ENCODE measurements around the gene BCR. TPM values are rescaled to one million over a fixed set of nuclear protein-coding genes. Genes with fewer than 3 reads are reported as not detected.
"Not testable (repeated sequence)": the region's sequence is repeated elsewhere in the genome, so short reads cannot be mapped to it uniquely, and the experiment has no call there.

BCR gene
- polyA plus RNA-seq, 1 donor (not counting 4 experiments of a cell fraction or from before 2014, with no cell fraction given), result 25.8 TPM

DNA sequence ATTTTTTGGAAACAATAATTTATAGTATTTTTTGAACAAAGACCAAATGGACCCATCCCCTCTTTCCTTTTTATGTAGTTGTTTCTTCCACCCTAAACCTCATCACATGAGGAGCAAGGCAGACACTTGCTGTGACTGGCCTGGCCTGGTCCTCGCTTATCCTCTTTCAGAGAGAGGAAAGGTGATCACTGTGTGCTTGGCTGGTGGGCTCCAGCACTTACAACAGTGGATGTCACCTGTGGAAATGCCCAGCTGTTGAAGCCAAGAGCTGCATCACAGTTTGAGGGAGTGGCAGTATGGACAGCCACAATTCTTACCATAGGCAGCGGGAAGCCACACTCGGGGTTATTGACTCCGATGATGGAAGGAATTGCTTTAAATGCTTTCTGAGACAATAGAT is 185.7 kb downstream of the BCR start:
- no peak overlapping the region for H3K27ac ChIP-seq (ENCODE audit: control insufficient read depth, insufficient read depth, low read length)
- dilution Hi-C loops (cut with MboI; ENCODE audit: extremely low pct_ligation_motif_present, low sequenced_read_pairs), result no loop called here

DNA sequence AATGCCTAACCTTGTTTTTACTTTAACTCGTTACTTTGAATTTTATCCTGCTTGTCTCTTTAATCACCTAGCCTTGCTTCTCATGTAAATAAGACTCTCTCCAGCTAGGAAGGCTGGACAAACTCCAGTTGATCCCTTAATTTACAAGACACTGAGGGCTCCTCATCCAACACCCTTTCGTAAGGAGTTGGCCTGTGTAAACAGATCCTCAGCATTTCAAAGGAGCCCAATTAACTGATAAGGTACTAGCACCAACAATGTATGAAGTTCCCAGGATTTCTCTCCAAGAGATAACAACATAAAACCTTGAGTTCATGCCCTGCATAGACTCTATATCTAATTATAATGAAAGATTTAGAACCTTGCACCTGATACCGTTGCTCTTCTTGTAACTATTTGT is 186.9 kb downstream of the BCR start:
- FAIRE-seq; DNase-seq (ENCODE audit: low read depth, low spot score); H3K4me2 ChIP-seq (ENCODE audit: control insufficient read depth, extremely low read depth, insufficient read depth, low read depth, low read length); H3K27ac ChIP-seq (ENCODE audit: control insufficient read depth, insufficient read depth, low read length); H3K9me3 ChIP-seq (ENCODE audit: control insufficient read depth, low read depth, low read length); H3K36me3 ChIP-seq (ENCODE audit: control insufficient read depth in 2 of 2, extremely low read depth in 1 of 2, insufficient read depth in 2 of 2, low read length in 2 of 2); H2AFZ ChIP-seq (ENCODE audit: control insufficient read depth, low read length); H3K79me2 ChIP-seq (ENCODE audit: control insufficient read depth, insufficient read depth, low read length); dilution Hi-C loops (cut with MboI; ENCODE audit: extremely low pct_ligation_motif_present, low sequenced_read_pairs); H3K9ac ChIP-seq (ENCODE audit: control insufficient read depth, extremely low read depth, insufficient read depth, low read length); H3K9me1 ChIP-seq (ENCODE audit: control insufficient read depth, extremely low read depth, insufficient read depth, low read length); H4K20me1 ChIP-seq (ENCODE audit: control insufficient read depth, extremely low read depth, insufficient read depth, low read length); H3K4me1 ChIP-seq (ENCODE audit: control insufficient read depth, extremely low read depth, insufficient read depth, low read length); H3K4me3 ChIP-seq (ENCODE audit: control insufficient read depth in 2 of 3, extremely low read depth in 1 of 3, insufficient read depth in 2 of 3, low read depth in 1 of 3, low read length in 3 of 3): not testable (repeated sequence)
- H3K27me3 ChIP-seq (ENCODE audit: control insufficient read depth, extremely low read depth, insufficient read depth, low read length), result peaks cover 12% of the 10 kb centered on the region

More for the DNA sequence above, 185.7 kb downstream of the BCR start:
- Histone ChIP-seq H3K79me2 (ENCODE audit: control insufficient read depth, insufficient read depth, low read length) (no peaks in the 10 kb centered on the region), H3K4me2 (ENCODE audit: control insufficient read depth, extremely low read depth, insufficient read depth, low read depth, low read length) (no peak overlapping the region), H3K9me1 (ENCODE audit: control insufficient read depth, extremely low read depth, insufficient read depth, low read length) (no peaks in the 10 kb centered on the region), H2AFZ (ENCODE audit: control insufficient read depth, low read length) (no peak overlapping the region), H3K4me3 (ENCODE audit: control insufficient read depth in 2 of 3, extremely low read depth in 1 of 3, insufficient read depth in 2 of 3, low read depth in 1 of 3, low read length in 3 of 3) (no peak overlapping the region), H3K27me3 (ENCODE audit: control insufficient read depth, extremely low read depth, insufficient read depth, low read length) (peaks cover 12% of the 10 kb centered on the region), H3K9ac (ENCODE audit: control insufficient read depth, extremely low read depth, insufficient read depth, low read length) (no peak overlapping the region), H3K9me3 (ENCODE audit: control insufficient read depth, low read depth, low read length) (no peaks in the 10 kb centered on the region), H4K20me1 (ENCODE audit: control insufficient read depth, extremely low read depth, insufficient read depth, low read length) (no peaks in the 10 kb centered on the region), H3K36me3 (ENCODE audit: control insufficient read depth in 2 of 2, extremely low read depth in 1 of 2, insufficient read depth in 2 of 2, low read length in 2 of 2) (no peaks in the 10 kb centered on the region), H3K4me1 (ENCODE audit: control insufficient read depth, extremely low read depth, insufficient read depth, low read length) (no peaks in the 10 kb centered on the region)
- FAIRE-seq (no peak), DNase-seq (ENCODE audit: low read depth, low spot score) (no peak)
- TF ChIP-seq, protein P1, sequence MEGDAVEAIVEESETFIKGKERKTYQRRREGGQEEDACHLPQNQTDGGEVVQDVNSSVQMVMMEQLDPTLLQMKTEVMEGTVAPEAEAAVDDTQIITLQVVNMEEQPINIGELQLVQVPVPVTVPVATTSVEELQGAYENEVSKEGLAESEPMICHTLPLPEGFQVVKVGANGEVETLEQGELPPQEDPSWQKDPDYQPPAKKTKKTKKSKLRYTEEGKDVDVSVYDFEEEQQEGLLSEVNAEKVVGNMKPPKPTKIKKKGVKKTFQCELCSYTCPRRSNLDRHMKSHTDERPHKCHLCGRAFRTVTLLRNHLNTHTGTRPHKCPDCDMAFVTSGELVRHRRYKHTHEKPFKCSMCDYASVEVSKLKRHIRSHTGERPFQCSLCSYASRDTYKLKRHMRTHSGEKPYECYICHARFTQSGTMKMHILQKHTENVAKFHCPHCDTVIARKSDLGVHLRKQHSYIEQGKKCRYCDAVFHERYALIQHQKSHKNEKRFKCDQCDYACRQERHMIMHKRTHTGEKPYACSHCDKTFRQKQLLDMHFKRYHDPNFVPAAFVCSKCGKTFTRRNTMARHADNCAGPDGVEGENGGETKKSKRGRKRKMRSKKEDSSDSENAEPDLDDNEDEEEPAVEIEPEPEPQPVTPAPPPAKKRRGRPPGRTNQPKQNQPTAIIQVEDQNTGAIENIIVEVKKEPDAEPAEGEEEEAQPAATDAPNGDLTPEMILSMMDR (optimal IDR thresholded peaks at IDR 0.05 in 1 of 3, IDR thresholded peaks at IDR 0.05 in 1 of 3, conservative IDR thresholded peaks at IDR 0.05 in 1 of 3; ENCODE audit: extremely low read depth in 1 of 3, insufficient read depth in 2 of 3, low read length in 3 of 3), result no peak
- no peak for TF ChIP-seq EZH2 (IDR thresholded peaks at IDR 0.05; ENCODE audit: low read length)

Small RNA genes within 50 kb of the gene (small RNA-seq; reads per million reads assigned to genes)
- gene BCRP8 (ENCODE audit: insufficient read length in 3 of 3, low read depth in 3 of 3, low replicate concordance in 1 of 3) (0 reads per million in 3 experiments), gene RF00017 (ENCODE audit: insufficient read length in 3 of 3, low read depth in 3 of 3, low replicate concordance in 1 of 3) (0 reads per million in 3 experiments), gene RF00066 (ENCODE audit: insufficient read length in 3 of 3, low read depth in 3 of 3, low replicate concordance in 1 of 3) (0 reads per million in 3 experiments), gene RN7SL263P (ENCODE audit: insufficient read length in 3 of 3, low read depth in 3 of 3, low replicate concordance in 1 of 3) (0 reads per million in 3 experiments)

Other genes starting within 250 kb of the BCR start
- gene GNAZ, start 110.0 kb upstream of the BCR start, polyA plus RNA-seq, result 0.03 to 0.09 TPM (median 0.04 TPM) in 3 replicates
- gene RSPH14, start 38.5 kb upstream of the BCR start, polyA plus RNA-seq, result 0.13 TPM in 1 of 3 replicates, not detected in the others
- 1.7 to 4.9 TPM (median 1.9 TPM) in 3 replicates for gene RAB36, start 35.0 kb upstream of the BCR start, polyA plus RNA-seq